Lung (tissue), 12 donors: ENCODE results near the gene SIGLEC11. TPM values are rescaled to one million over a fixed set of nuclear protein-coding genes. Genes with fewer than 3 reads are reported as not detected.

Source experiments
- ATAC-seq: fragments of 200-7000 bp; cut with Tn5 transposase; one replicate; pipeline ENCODE4 v1.9.1; 2020; ENCODE audit warnings: moderate number of reproducible peaks; ENCODE audit not compliant: insufficient read depth, low FRiP score
- DNase-seq, 3 donors: peaks; one replicate each; pipeline ENCODE4 v3.0.0-alpha.2; 2013 to 2017
- H3K27ac ChIP-seq, 2 donors: one replicate each; pipeline ENCODE4 v1.5.1; 2013; ENCODE audit warnings: mild to moderate bottlenecking in 2 of 2, moderate library complexity in 2 of 2, control low read depth in 1 of 2, inconsistent platforms in 1 of 2, low read depth in 1 of 2, low read length in 1 of 2
- H3K27me3 ChIP-seq, 3 donors: one replicate each; pipeline ENCODE4 v1.5.1; 2013; ENCODE audit warnings: low read length in 2 of 3; ENCODE audit not compliant: control insufficient read depth in 3 of 3, insufficient read depth in 3 of 3
- H3K36me3 ChIP-seq, 4 donors: one replicate each; pipeline ENCODE4 v1.5.1; 2013; ENCODE audit warnings: low read length in 4 of 4, mild to moderate bottlenecking in 1 of 4, moderate library complexity in 1 of 4; ENCODE audit not compliant: control insufficient read depth in 4 of 4, insufficient read depth in 4 of 4
- H3K4me1 ChIP-seq, 5 donors: one replicate each; pipeline ENCODE4 v1.5.1; 2013; ENCODE audit warnings: low read length in 5 of 5, mild to moderate bottlenecking in 2 of 5, moderate library complexity in 1 of 5; ENCODE audit not compliant: control insufficient read depth in 5 of 5, insufficient read depth in 5 of 5
- H3K4me3 ChIP-seq: one replicate; pipeline ENCODE4 v1.5.1; 2013; ENCODE audit warnings: mild to moderate bottlenecking, control low read depth, moderate library complexity
- H3K9ac ChIP-seq, 2 donors: one replicate each; pipeline ENCODE4 v1.5.1; 2013; ENCODE audit warnings: low read length in 2 of 2, control low read depth in 1 of 2; ENCODE audit not compliant: insufficient read depth in 1 of 2
- H3K9me3 ChIP-seq, 4 donors: one replicate each; pipeline ENCODE4 v1.5.1; 2013; ENCODE audit warnings: low read length in 3 of 4, mild to moderate bottlenecking in 1 of 4, moderate library complexity in 1 of 4; ENCODE audit not compliant: control insufficient read depth in 4 of 4, insufficient read depth in 3 of 4
- WGBS, 2 donors: extraction: QIAGEN DNeasy Blood & Tissue Kit; methylation state at CpG; one replicate each; pipeline ENCODE4 v1.1.7; 2013; 5-methylcytosine and 5-hydroxymethylcytosine counted together
- polyA plus RNA-seq, 2 donors: library from polyadenylated mRNA; stranded (reverse); fragments of 200-250 nt; gene quantifications; one replicate each; pipeline ENCODE4 v1.2.1, GENCODE V29; 2013
- total RNA-seq, 2 donors: library from RNA; depleted of rRNA in 1 of 2; stranded (reverse); fragments of >200 nt in 1 of 2; gene quantifications; one replicate each; pipeline ENCODE4 v1.2.1, GENCODE V29; 2014 to 2021
- TF ChIP-seq, protein P1 (sequence below): IDR thresholded peaks from 2 replicates; pipeline ENCODE4 v1.5.1; 2012; ENCODE audit warnings: mild to moderate bottlenecking; ENCODE audit errors: control extremely low read depth, extremely low read depth
- donor health status: control.
- donor health status: control.
- donor health status: Bipolar disorder and iron deficiency.
- donor health status: healthy.
- donor health status: DM: yes; HTN: yes; CAD: no.

SIGLEC11 gene
- total and polyA plus RNA-seq, 4 donors: 1.3 to 6.5 (median 3.2) TPM

DNA sequence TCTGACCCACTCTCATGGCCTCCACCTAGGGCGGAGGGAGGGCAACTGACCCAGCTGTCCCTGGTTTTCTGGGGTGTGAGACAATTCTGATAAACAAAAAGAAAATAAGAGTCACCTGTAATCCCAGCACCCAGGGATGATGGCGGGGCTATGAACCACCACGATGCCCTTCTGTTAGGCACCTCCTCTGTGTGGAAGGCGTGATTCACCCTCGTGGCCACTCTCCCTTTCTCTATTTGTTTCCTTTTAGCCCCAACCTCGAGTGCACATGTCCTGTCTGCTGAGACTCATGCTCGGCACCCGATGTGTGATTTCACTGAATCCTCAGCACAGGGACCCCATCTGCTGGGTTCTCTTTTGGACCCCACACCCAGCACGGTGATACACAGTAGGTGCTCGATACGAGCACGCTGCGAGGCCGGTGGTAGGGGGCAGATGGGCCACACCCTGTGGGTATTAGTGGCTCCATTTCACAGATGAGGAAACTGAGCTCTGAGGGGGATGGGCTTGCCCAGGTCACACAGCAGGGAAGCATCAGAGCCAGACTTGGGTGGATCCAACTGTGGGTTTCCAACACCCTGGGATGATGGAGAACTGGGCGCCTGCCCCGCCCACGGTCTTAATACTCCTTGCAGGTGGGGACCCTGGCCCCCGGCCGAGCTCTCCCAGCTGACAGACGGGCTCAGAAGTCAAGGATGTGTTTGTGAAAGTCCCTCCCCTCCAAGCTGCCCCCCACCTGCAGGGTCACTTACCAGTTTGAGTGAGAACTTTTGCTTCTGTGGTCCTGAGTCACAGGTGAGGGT, 39.3 kb upstream of the SIGLEC11 start:
- Histone ChIP-seq H3K9ac (no peak overlapping the region), H3K4me1 (peaks cover 0 to 5% (median 0%) of the 10 kb centered on the region in 5 donors), H3K9me3 (no peaks in the 10 kb centered on the region), H3K27ac (no peak overlapping the region), H3K36me3 (peaks cover 13 to 71% (median 36%) of the 10 kb centered on the region in 4 donors), H3K4me3 (no peak overlapping the region), H3K27me3 (no peaks in the 10 kb centered on the region)
- TF ChIP-seq, protein P1, sequence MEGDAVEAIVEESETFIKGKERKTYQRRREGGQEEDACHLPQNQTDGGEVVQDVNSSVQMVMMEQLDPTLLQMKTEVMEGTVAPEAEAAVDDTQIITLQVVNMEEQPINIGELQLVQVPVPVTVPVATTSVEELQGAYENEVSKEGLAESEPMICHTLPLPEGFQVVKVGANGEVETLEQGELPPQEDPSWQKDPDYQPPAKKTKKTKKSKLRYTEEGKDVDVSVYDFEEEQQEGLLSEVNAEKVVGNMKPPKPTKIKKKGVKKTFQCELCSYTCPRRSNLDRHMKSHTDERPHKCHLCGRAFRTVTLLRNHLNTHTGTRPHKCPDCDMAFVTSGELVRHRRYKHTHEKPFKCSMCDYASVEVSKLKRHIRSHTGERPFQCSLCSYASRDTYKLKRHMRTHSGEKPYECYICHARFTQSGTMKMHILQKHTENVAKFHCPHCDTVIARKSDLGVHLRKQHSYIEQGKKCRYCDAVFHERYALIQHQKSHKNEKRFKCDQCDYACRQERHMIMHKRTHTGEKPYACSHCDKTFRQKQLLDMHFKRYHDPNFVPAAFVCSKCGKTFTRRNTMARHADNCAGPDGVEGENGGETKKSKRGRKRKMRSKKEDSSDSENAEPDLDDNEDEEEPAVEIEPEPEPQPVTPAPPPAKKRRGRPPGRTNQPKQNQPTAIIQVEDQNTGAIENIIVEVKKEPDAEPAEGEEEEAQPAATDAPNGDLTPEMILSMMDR: no peak
- ATAC-seq (no peak), DNase-seq (no peak)
- 94 to 96% methylated on average over 20 of the region's 20 CpGs for WGBS, 2 donors

DNA sequence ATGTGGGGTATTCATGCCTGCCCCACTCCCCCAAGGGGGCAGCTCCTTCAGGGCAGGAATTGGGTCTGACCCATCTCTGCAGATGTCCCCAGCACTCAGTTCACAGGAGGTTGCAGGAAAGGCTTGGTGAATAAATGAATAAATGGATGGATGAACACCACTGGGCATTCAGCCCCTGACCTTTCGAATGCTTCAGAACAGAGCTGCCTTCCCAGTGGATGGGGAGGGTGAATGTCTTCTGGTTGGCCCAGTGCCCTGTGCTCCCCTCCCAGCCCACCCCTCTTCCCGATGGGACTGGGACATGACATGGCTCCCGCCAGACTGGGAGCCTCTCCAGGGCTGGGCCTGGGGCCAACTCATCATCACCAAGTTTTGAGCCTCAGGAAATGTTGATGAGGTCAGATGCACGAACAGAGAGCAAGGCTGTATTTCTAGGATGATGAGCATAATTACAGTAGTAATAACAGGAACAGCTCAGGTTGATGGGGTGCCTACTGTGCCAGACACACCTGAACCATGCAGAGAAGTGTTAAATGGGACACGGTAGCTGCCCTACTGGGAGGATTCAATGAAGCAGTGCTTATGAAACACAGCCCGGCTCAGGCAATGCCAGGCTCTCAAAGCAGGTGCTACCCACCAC, 38.5 kb upstream of the SIGLEC11 start:
- peak; percentile 55 to 71 (median 55) for DNase-seq
- Histone ChIP-seq H3K36me3 (peaks cover 13 to 74% (median 37%) of the 10 kb centered on the region in 4 donors), H3K27me3 (no peaks in the 10 kb centered on the region), H3K9me3 (no peaks in the 10 kb centered on the region), H3K27ac (no peak overlapping the region), H3K4me3 (no peak overlapping the region), H3K4me1 (peaks cover 0 to 5% (median 0%) of the 10 kb centered on the region in 5 donors), H3K9ac (no peak overlapping the region)
- TF ChIP-seq, protein P1: no peak
- ATAC-seq: no peak
- WGBS, 2 donors: 72 to 83% methylated on average over 6 of the region's 6 CpGs

DNA sequence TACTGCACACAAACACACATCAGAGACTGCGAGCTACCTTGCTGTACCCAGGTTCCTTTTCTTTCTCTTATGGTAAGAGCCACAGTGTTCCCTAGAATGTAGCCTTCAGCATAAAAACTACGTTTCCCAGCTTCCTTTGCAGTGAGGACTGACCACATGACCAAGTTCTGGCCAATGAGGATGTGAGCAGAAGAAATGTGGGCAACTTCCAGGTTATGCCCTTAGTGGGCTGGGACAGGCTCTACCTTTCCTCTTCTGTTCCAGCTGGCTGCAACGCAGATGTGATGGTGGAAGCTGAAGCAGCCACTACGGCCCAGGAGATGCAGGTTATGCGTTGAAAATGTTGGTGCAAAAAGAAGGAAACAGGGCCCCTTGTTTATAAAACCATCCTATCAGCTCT, 36.7 kb upstream of the SIGLEC11 start:
- Histone ChIP-seq H3K9ac (no peak overlapping the region), H3K36me3 (peaks cover 21 to 74% (median 32%) of the 10 kb centered on the region in 4 donors), H3K9me3 (no peaks in the 10 kb centered on the region), H3K4me3 (no peak overlapping the region), H3K27ac (no peak overlapping the region), H3K4me1 (peaks cover 0 to 5% (median 0%) of the 10 kb centered on the region in 5 donors), H3K27me3 (no peaks in the 10 kb centered on the region)
- WGBS, 2 donors: 84% methylated on average over 5 of the region's 5 CpGs
- ATAC-seq (no peak), DNase-seq (peak in 2 of 3 donors; percentile 24 to 33)
- TF ChIP-seq, protein P1: no peak
